Fibroblast of upper back skin (primary cell): ENCODE measurements around the gene HMGXB3.
A peak's percentile ranks its signal among the peaks of the same experiment; 100 is the strongest.
"Not testable (repeated sequence)": the region's sequence is repeated elsewhere in the genome, so short reads cannot be mapped to it uniquely, and the experiment has no call there.

Experiments used
- DNase-seq: peaks from one replicate; pipeline ENCODE4 v3.0.0-alpha.2; 2013

Gene HMGXB3

GRCh38 chr5:150022681-150023080 lies 22.1 kb downstream of the HMGXB3 start:
- no peak for DNase-seq

GRCh38 chr5:150023136-150023535 lies 22.6 kb downstream of the HMGXB3 start:
- DNase-seq: no peak

- no peak for DNase-seq
Measured at GRCh38 chr5:150024346-150024984, 23.9 kb downstream of the HMGXB3 start.

- no peak for DNase-seq
Measured at GRCh38 chr5:150026682-150027172, 26.2 kb downstream of the HMGXB3 start.

- DNase-seq: not testable (repeated sequence)
Measured at GRCh38 chr5:150028047-150028446, 27.5 kb downstream of the HMGXB3 start.

- DNase-seq: no peak
Measured at GRCh38 chr5:150033334-150033733, 32.8 kb downstream of the HMGXB3 start.

DNA sequence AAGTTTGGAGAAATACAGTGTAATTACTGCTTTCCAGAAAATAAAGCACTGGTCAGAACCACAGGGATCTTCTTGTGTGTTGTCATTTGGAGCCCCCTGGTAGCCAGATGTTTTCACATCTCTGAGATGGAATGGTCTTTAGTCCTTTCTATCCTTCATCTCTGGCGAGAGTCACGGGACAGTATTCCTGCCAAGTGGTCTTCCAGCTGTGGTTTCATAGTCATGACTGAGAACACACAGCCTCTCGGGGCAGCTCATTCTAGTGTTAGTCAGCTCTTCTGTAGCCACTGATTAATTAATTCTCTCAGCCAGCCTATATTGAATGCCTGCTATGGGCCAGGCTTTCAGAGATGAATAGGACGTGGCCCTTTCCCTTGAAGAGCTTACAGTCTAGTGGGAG lies 34.1 kb downstream of the HMGXB3 start:
- DNase-seq: peak; percentile 94

DNA sequence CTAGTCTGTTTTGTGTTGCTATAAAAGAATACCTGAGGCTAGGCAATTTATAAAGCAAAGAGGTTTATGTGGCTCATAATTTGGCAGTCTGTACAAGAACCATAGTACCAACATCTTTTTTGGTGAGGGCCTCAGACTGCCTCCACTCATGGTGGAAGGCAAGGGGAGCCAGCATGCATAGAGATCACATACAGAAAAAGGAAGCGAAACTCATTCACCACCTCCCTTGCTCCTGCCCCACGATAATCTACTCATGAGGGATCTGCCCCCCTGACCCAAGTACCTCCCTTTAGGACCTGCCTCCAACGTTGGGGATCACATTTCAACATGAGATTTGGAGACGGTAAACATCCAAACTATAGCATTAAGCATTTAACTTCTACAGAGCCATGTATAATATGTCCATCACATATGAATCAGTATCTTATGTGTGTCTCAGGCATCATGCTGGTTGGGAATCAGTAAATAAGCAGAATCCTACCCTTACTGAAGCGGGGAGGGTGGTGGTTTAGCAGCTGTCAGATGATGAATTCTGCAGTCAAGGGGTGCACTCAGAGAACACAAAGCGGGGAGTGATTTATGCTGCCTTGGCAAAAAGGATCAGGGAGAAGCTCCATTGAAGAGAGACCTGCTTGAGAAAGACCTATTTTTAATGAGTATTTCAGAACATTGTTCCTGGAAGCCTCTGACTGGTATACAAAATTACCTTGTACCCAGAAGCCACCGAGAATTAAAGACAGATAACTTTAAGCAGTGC lies 34.8 kb downstream of the HMGXB3 start:
- DNase-seq: no peak

DNA sequence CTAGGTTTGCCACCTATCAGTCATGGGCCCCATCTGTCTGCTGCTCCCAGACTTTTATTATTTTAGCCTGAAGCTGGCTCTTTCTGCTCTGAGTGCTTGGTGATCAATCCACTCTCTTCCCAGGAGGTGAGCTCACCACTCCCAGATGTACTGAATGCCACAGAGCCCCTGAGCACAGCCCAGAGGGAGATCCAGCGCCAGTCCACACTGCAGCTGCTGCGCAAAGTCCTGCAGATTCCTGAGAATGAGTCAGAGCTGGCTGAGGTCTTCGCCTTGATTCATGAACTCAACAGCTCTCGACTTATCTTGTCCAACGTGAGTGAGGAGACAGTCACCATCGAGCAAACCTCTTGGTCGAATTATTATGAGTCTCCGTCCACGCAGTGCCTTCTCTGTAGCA lies 36.0 kb downstream of the HMGXB3 start:
- DNase-seq: peak; percentile 99

- peak; percentile 62 for DNase-seq
Measured at GRCh38 chr5:150038547-150038946, 38.0 kb downstream of the HMGXB3 start.

- DNase-seq: no peak
Measured at GRCh38 chr5:150042459-150042858, 41.9 kb downstream of the HMGXB3 start.

- DNase-seq: peak; percentile 66
Measured at GRCh38 chr5:150043657-150044328, 43.3 kb downstream of the HMGXB3 start.

DNA sequence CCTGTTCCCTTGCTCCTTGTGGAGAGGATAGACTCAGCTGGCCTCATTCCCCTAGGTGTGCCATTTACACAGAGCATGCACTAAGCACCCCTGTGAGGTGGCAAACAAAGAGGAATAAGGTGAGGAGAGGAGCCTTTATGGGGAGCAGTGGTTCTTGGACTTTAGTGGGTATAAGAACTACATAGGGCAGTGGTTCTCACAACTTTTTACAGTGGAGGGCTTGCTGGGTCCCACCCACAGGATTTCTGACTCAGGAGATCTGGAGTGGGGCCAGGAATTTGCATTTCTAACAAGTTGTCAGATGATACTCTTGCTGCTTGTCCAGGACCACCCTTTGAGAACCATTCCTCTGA lies 43.8 kb downstream of the HMGXB3 start:
- peak; percentile 85 for DNase-seq

DNA sequence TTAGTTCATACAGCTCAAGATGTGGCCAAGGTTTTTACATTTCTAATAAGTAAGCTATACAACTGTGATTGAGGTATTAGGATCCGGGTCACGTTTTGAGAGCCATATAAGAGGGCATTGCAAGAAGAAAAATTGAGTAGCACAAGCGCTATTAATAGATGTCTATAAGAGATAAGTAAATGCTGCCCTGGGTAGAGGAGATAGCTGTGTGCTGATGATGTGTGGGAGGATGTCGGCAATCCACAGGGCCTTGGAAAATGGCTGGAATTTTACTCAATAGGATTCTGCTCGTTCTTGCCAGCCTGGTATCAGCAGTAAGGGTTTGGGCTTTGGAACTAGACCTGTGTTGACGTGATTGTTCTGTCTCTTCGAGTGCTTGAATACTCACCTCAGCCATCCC lies 44.2 kb downstream of the HMGXB3 start:
- no peak for DNase-seq

DNA sequence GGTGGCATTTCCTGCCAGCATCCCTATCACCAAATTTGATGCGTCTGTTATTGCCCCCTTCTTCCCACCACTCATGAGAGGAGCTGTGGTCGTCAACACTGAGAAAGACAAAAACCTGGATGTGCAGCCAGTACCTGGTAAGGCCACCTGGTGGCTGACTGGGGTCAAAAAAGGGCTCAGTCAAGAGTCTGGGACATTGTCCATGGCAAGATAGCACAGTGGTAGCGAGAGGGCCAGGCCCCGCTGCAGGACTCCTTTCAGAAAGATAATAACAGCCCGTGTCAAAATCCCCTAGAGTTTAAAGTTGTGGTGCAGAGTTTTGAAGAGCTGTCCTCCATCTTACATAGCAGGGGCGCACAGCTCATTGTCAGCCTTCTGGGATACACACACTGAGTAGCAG lies 45.0 kb downstream of the HMGXB3 start:
- no peak for DNase-seq

DNA sequence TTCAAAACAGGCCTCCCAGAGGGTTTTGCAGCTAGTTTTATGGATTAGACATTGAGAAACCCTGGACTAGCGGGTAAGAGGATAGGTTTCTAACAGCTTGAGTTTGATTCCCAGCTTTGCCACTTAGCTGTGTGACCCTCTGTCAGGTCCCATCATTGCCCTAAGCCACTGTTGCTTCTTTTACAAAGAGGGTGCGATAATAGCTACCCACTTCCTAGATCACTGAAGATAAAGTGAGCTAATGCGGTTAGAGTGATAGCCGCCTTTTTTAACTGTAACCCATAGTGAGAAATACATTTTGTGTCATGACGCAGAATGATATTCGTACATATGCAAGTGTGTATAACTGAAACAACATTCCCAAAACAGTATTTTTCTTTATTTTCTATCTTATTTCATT lies 45.5 kb downstream of the HMGXB3 start:
- no peak for DNase-seq

DNA sequence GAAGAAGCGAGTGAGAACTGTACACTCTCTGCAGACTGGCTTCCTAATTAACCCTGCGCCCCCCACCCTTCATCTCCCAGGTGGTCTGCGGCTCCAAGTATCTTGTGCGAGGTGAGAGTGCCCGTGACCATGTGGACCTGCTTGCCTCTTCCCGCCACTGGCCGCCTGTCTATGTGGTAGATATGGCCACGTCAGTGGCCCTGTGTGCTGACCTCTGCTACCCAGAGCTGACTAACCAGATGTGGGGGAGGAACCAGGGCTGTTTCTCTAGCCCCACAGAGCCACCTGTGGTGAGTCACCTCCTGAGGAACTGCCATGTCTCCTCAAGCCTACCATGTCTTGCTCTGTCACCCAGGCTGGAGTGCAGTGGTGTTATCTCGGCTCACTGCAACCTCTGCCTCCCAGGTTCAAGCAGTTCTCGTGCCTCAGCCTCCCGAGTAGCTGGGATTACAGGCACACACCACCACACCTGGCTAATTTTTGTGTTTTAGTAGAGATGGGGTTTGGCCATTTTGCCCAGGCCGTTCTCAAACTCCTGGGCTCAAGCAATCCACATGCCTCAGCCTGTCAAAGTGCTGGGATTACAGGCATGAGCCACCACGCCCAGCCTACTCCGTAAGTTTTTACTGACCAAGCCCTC lies 49.8 kb downstream of the HMGXB3 start:
- not testable (repeated sequence) for DNase-seq

GRCh38 chr5:150051657-150052195 lies 51.2 kb downstream of the HMGXB3 start:
- no peak for DNase-seq

GRCh38 chr5:150052226-150052955 lies 51.9 kb downstream of the HMGXB3 start:
- DNase-seq: no peak

DNA sequence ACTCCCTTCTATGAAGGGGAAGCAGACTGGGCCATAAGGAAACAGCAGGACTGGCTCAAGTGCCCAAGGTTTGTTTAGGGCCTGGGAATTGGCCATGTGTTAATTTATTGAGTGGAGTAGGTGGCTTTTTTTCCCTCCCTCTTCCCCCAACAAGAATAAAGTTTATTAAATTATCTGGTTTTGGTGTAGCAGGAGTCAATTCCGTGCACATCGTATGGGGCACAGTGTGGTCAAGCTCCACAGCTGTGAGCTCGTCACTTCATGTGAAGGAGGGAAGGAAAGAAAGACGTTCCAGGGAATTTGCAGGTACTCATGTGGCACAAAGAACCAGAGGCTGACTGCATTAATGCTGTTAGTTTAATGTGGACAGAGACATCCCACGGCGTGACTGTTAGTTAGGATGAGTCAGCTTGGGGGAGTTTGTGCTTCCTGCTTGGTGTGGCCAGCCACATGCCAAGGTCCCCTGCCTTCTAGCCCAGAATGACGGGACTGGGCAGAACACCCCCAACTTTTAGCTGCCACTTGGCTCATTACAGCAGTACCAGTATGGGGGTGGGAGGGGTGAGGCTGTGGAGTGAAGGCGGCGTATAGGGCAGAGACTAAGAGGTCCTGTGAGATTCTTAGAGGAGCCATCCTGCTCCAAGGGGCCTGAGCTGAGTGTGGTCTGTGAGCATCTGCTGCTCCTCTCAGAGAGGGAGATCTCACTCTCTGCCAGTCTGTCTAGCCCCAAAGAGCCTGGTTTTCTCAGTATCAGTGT lies 52.6 kb downstream of the HMGXB3 start:
- DNase-seq: peak; percentile 68

DNA sequence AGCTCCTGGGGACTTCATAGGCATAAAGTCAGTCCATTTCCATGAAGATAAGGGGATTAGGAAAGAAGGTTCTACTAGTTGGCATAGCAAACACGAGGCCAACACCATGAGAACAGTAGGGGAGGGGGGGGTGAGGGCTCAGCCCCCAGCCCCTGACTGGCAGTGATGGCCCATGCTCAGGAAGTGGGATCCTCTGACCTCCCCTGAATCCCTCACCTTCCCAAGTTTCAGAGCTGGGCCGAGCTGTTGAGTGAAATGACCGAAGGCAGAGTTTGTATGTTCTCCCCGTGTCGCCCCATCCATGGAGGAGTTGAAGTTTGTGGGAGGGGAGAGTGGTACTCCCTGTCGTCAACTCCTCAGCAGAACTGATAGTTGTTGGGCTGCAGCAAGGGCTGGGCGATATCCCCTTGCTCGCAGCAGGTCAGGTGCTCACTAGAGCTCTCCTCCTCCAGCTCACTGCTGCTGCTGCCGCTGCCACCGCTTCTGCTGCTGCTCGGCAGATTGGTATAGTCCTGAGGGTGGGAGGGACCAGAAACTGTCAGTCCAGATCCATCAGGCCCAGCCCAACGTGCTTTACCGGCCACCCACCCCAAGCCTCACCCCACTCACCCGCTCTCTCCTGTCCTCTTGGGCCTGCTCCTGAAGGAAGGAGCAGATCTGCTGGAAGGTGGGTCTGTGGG lies 53.3 kb downstream of the HMGXB3 start:
- no peak for DNase-seq
